BJ (cell line): Measurements from ENCODE around the gene RNF26. TPM values are rescaled to one million over a fixed set of nuclear protein-coding genes. Genes with fewer than 3 reads are reported as not detected.

ENCODE experiments used
- CTCF ChIA-PET: fragments of 350-600 bp; formaldehyde crosslinking; extraction: SDS; loops from one replicate; lab custom pipeline; 2021; ENCODE audit warnings: antibody characterized with exemption, inconsistent platforms; lab: Yijun Ruan, JAX
- POLR2A ChIA-PET: fragments of 300-600 bp; sonication (Branson Sonifier 250); formaldehyde crosslinking; extraction: SDS; loops from one replicate; lab custom pipeline; 2021; ENCODE audit warnings: antibody characterized with exemption; lab: Charles Lee
- DNase-seq: peaks from one replicate; pipeline ENCODE4 v3.0.0-alpha.2; 2011; ENCODE audit warnings: low read depth
- H3K27me3 ChIP-seq: 2 replicates; pipeline ENCODE4 v1.6.0; 2011; ENCODE audit warnings: low read length; ENCODE audit not compliant: control insufficient read depth, insufficient read depth
- H3K36me3 ChIP-seq: 2 replicates; pipeline ENCODE4 v1.5.1; 2011; ENCODE audit warnings: low read length; ENCODE audit not compliant: control insufficient read depth, insufficient read depth
- H3K4me3 ChIP-seq: 2 replicates; pipeline ENCODE4 v1.5.1; 2011; ENCODE audit warnings: low read depth, mild to moderate bottlenecking, control low read depth, low read length
- CTCF ChIP-seq: IDR thresholded peaks from 2 replicates; pipeline ENCODE4 v1.5.1; 2011; ENCODE audit warnings: low read depth, mild to moderate bottlenecking, control low read depth, inconsistent platforms, low read length, moderate library complexity; ENCODE audit not compliant: insufficient read depth
- polyA plus RNA-seq: library from polyadenylated mRNA; depleted of rRNA; stranded (reverse); fragments of >200 nt; gene quantifications from 2 replicates; pipeline ENCODE4 v1.2.3, GENCODE V29; 2011

The RNF26 gene
- polyA plus RNA-seq, 1 experiment, result 65.1 TPM

DNA sequence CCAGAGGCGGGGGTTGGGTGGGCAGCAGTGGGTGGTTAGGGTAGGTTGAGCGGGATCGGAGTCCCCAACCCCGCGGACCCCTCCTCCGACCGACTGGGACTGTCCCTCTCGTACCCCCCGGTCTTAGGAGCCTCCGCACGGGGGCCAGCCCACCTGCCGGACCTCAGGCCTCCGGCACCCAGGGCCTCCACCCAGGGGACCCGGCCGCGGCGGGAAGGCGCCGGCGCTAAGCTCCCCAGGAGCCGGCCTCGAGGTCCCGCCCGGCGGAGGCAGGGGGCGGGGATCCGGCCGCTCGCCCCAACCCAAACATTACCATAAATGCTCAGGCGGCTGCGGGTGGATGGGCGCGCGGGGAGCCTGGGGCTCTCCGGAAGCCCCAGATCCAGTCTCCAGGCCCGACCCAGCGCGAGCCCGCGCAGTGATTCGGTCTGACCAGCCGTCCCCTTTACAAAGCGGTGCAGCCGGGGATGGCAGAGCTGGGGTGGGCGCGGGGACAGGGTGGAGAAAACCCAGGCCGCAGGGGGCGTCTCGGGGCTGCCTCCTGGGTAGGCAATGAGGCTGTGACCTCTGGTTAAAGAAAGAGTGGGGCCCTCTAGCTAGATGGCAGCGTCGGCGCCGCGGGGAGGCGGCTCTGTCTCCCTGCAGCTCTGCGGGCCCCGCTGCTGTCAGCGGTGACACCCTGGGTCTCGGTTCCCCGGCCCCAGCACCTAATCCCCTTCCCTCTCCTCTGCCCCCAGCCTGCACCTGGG lies 13.4 kb upstream of the RNF26 start:
- TF ChIP-seq CTCF, result no peak
- H3K27me3 ChIP-seq, result no peaks in the 10 kb centered on the region; the same call in 1 of the 2 replicates
- no peak for DNase-seq
- peak overlapping the region; percentile 39 for H3K4me3 ChIP-seq
- H3K36me3 ChIP-seq, result no peaks in the 10 kb centered on the region
- POLR2A ChIA-PET, result interaction anchor here (1.0 kb wide), 1 partner anchor 99 kb away, joined by 4 read pairs; no protein-coding TSS in a partner anchor
- CTCF ChIA-PET, result interaction anchor here (0.7 to 8.7 kb wide), 21 partner anchors 8 to 253 kb away, joined by 3 to 146 read pairs (median 4); partner anchors contain the start of genes C1QTNF5, C2CD2L, CBL and RNF26

DNA sequence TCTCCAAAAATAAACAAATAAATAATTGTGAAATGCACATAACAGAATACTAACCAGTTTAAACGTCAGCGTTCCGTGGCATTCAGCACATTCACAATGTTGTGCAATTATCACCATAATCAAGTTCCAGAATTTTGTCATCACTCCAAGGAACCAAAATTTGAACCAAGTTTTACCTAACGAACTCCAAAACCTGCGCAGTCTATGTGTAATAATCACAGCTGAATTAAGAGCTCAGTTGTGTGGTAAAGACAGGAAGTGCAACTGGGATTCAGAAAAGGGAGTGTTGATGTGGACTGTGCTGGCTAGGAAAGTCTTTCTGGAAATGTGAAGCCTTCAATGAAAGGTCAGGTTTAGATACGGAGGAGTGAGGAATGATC lies 12.0 kb upstream of the RNF26 start:
- TF ChIP-seq CTCF, result no peak
- CTCF ChIA-PET, result interaction anchor here (0.6 to 8.7 kb wide), 18 partner anchors 8 to 328 kb away, joined by 3 to 146 read pairs (median 7); partner anchors contain the start of genes C1QTNF5, CBL, RNF26 and VPS11
- H3K4me3 ChIP-seq, result no peak overlapping the region
- no peaks in the 10 kb centered on the region for H3K36me3 ChIP-seq
- POLR2A ChIA-PET, result no interaction called here
- DNase-seq, result no peak
- H3K27me3 ChIP-seq, result no peaks in the 10 kb centered on the region

DNA sequence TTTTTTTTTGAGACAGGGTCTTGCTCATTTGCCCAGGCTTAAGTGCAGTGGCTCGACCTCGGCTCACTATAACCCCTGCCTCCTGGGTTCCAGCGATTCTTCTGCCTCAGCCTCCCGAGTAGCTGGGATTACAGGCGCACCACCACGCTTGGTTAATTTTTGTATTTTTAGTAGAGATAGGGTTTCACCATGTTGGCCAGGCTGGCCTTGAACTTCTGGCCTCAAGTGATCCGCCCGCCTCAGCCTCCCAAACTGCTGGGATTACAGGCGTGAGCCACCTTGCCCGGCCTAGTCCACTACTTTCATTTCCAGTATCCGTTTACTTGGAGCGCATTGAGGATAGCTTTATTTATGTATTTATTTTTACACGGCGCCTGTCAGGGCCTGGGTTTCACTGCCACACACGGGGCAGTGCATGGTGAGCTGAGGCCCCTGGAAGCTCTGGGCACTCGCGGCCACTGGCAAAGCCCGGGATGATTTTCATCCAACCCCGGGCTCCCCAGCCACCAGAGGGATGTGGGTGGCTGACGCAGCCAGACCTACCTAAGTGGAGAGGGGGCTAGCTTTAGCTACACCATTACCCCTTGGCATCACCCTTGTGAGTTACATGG lies 11.3 kb upstream of the RNF26 start:
- DNase-seq, result no peak
- no peaks in the 10 kb centered on the region for H3K36me3 ChIP-seq
- no peak overlapping the region for H3K4me3 ChIP-seq
- POLR2A ChIA-PET, result no interaction called here
- no peak for TF ChIP-seq CTCF
- CTCF ChIA-PET, result interaction anchor here (0.6 to 8.7 kb wide), 33 partner anchors 9 to 329 kb away, joined by 3 to 146 read pairs (median 5); partner anchors contain the start of genes C1QTNF5, CBL, DPAGT1 and RNF26
- H3K27me3 ChIP-seq, result no peaks in the 10 kb centered on the region

- Histone ChIP-seq H3K4me3 (no peak overlapping the region), H3K36me3 (no peaks in the 10 kb centered on the region), H3K27me3 (no peaks in the 10 kb centered on the region)
- POLR2A ChIA-PET, result no interaction called here
- no peak for DNase-seq
- CTCF ChIA-PET, result interaction anchor here (0.6 to 8.7 kb wide), 37 partner anchors 9 to 281 kb away, joined by 3 to 146 read pairs (median 4); partner anchors contain the start of genes C1QTNF5, CBL, DPAGT1 and RNF26
- peak; percentile 81 for TF ChIP-seq CTCF
These were observed 10.7 kb upstream of the RNF26 start for GRCh38 chr11:119323532-119324033.

DNA sequence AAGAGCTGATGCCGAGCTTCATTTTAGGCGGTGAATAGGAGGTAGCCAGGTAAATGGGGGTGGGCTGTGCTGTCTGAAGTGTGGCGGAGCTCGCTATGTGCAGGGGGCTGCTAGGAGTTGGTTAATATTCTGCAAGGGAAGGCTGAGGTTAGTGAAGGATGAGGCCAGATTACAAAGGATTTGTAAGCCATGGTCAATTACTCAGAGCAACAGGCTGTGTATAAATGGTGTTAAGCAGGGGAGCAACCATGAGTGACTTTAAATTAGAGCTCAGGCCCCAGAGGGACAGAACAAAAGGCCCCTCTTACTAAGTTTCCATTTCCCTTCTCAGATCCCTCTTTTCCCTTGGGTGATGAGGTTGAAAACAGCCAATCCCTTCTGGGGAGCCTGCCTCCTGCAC lies 10.1 kb upstream of the RNF26 start:
- ChIA-PET POLR2A (no interaction called here), CTCF (interaction anchor here (0.6 to 8.7 kb wide), 33 partner anchors 9 to 871 kb away, joined by 3 to 146 read pairs (median 4); partner anchors contain the start of genes C1QTNF5, CBL, DPAGT1 and HINFP)
- H3K4me3 ChIP-seq, result no peak overlapping the region
- H3K36me3 ChIP-seq, result no peaks in the 10 kb centered on the region
- no peak for TF ChIP-seq CTCF
- no peaks in the 10 kb centered on the region for H3K27me3 ChIP-seq
- no peak for DNase-seq
